Measurements from ENCODE around the gene ZCCHC14.
"Not testable (repeated sequence)": the region's sequence is repeated elsewhere in the genome, so short reads cannot be mapped to it uniquely, and the experiment has no call there.

The ZCCHC14 gene

GRCh38 chr16:87477209-87477981 is 15.4 kb downstream of the ZCCHC14 start:
- not testable (repeated sequence) for H3K27me3 ChIP-seq (ENCODE audit: control insufficient read depth, insufficient read depth, low read length); H3K9ac ChIP-seq (ENCODE audit: low read length); H3K27ac ChIP-seq (ENCODE audit: low read depth, low read length); H3K4me3 ChIP-seq (ENCODE audit: low read length); H3K36me3 ChIP-seq (ENCODE audit: control insufficient read depth, insufficient read depth, low read length); H3K4me1 ChIP-seq (ENCODE audit: control insufficient read depth, insufficient read depth, low read length)

- no peak overlapping the region for H3K27ac ChIP-seq (ENCODE audit: low read depth, low read length)
- H3K36me3 ChIP-seq (ENCODE audit: control insufficient read depth, insufficient read depth, low read length), result no peaks in the 10 kb centered on the region
- H3K4me1 ChIP-seq (ENCODE audit: control insufficient read depth, insufficient read depth, low read length), result no peaks in the 10 kb centered on the region
- H3K27me3 ChIP-seq (ENCODE audit: control insufficient read depth, insufficient read depth, low read length), result no peaks in the 10 kb centered on the region
- no peak overlapping the region for H3K9ac ChIP-seq (ENCODE audit: low read length)
- no peak overlapping the region for H3K4me3 ChIP-seq (ENCODE audit: low read length)
Observed at GRCh38 chr16:87474566-87474996, 18.2 kb downstream of the ZCCHC14 start.

GRCh38 chr16:87474017-87474416 is 18.8 kb downstream of the ZCCHC14 start:
- no peaks in the 10 kb centered on the region for H3K27me3 ChIP-seq (ENCODE audit: control insufficient read depth, insufficient read depth, low read length)
- H3K9ac ChIP-seq (ENCODE audit: low read length), result no peak overlapping the region
- no peak overlapping the region for H3K27ac ChIP-seq (ENCODE audit: low read depth, low read length)
- no peaks in the 10 kb centered on the region for H3K36me3 ChIP-seq (ENCODE audit: control insufficient read depth, insufficient read depth, low read length)
- H3K4me3 ChIP-seq (ENCODE audit: low read length), result no peak overlapping the region
- H3K4me1 ChIP-seq (ENCODE audit: control insufficient read depth, insufficient read depth, low read length), result no peaks in the 10 kb centered on the region

- H3K4me1 ChIP-seq (ENCODE audit: control insufficient read depth, insufficient read depth, low read length), result no peaks in the 10 kb centered on the region
Observed at GRCh38 chr16:87472935-87473334, 19.9 kb downstream of the ZCCHC14 start.

DNA sequence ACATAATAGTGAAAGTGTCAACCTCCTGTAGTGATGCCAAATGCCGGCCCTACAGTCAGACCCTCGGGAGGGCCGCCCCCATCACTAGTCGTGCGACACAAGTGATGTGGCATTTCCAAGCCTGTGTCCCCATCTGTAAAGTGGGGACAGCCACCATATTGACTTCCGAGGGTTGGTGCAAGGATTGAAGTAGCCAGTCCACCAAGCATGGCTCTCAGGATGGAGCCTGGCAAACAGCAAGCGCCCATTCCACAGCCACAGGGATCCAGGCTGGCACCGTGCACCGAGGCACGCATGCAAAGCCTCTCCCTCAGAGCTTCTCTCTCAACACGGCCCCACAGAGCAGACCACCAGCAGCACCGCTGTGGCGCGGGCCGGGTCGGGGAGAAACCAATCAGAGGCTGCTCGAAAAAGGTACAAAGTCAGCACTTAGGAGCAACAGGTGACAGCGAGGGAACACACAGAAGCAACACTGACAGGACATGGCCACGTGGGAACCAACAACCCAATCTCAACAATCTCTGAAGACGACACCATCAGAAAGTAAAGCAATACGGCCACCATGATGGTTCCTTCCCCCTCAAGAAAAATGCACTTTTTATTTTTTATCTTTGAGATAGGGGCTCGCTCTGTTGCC is 20.6 kb downstream of the ZCCHC14 start:
- no peaks in the 10 kb centered on the region for H3K27me3 ChIP-seq (ENCODE audit: control insufficient read depth, insufficient read depth, low read length)
- H3K27ac ChIP-seq (ENCODE audit: low read depth, low read length), result no peak overlapping the region
- no peaks in the 10 kb centered on the region for H3K36me3 ChIP-seq (ENCODE audit: control insufficient read depth, insufficient read depth, low read length)
- no peak overlapping the region for H3K9ac ChIP-seq (ENCODE audit: low read length)
- H3K4me1 ChIP-seq (ENCODE audit: control insufficient read depth, insufficient read depth, low read length), result no peaks in the 10 kb centered on the region
- H3K4me3 ChIP-seq (ENCODE audit: low read length), result no peak overlapping the region

More at GRCh38 chr16:87472935-87473334, 19.9 kb downstream of the ZCCHC14 start:
- H3K36me3 ChIP-seq (ENCODE audit: control insufficient read depth, insufficient read depth, low read length), result no peaks in the 10 kb centered on the region
- no peak overlapping the region for H3K4me3 ChIP-seq (ENCODE audit: low read length)
- H3K27me3 ChIP-seq (ENCODE audit: control insufficient read depth, insufficient read depth, low read length), result no peaks in the 10 kb centered on the region
- H3K9ac ChIP-seq (ENCODE audit: low read length), result no peak overlapping the region
- no peak overlapping the region for H3K27ac ChIP-seq (ENCODE audit: low read depth, low read length)

DNA sequence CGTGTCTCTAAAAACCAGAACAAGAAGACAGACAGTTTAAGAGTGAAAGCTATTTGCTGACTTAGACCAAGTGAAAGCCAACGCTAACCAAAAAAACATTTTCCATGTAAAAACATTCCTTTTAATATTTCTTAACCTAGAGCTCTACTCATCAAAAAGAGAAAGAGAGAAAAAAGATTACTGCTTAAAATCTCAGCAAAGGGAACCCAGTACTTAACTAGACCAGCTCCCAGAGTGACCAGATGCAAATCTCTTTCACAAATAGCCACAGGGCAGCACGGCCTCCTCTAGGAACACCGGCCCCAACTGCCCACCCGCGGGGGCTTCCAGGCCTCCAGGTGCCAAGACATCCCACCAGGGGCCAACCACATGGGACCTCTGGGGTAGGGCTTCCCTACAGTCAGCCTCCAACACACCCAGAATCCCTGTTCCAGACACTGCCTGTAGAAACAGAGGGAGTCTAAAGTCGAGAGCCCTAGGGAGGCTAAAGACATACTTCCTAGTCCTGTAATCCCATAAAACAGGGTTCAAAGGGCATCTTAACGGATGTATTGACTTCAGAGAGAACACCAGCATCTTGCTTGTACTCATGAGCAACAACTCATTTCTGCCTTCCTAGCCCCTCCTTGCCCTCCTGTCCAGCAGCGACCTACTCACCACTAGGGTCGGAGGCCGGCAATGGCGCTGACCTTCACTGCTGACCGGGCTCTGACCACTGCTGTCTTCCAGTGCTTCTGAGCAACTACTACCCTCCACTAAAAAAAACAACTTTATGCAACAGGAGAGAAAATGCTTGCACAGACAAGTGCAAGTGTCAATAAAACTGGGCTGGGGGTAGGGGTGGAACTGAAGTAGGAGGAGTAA is 21.3 kb downstream of the ZCCHC14 start:
- peaks cover 3% of the 10 kb centered on the region for H3K4me1 ChIP-seq (ENCODE audit: control insufficient read depth, insufficient read depth, low read length)

GRCh38 chr16:87470332-87470731 is 22.5 kb downstream of the ZCCHC14 start:
- Histone ChIP-seq H3K27ac (ENCODE audit: low read depth, low read length) (no peak overlapping the region), H3K4me3 (ENCODE audit: low read length) (no peak overlapping the region), H3K9ac (ENCODE audit: low read length) (no peak overlapping the region), H3K36me3 (ENCODE audit: control insufficient read depth, insufficient read depth, low read length) (no peaks in the 10 kb centered on the region), H3K4me1 (ENCODE audit: control insufficient read depth, insufficient read depth, low read length) (peaks cover 14% of the 10 kb centered on the region), H3K27me3 (ENCODE audit: control insufficient read depth, insufficient read depth, low read length) (no peaks in the 10 kb centered on the region)

More for the DNA sequence above, 21.3 kb downstream of the ZCCHC14 start:
- Histone ChIP-seq H3K27me3 (ENCODE audit: control insufficient read depth, insufficient read depth, low read length) (no peaks in the 10 kb centered on the region), H3K9ac (ENCODE audit: low read length) (no peak overlapping the region), H3K4me3 (ENCODE audit: low read length) (no peak overlapping the region), H3K27ac (ENCODE audit: low read depth, low read length) (no peak overlapping the region), H3K36me3 (ENCODE audit: control insufficient read depth, insufficient read depth, low read length) (no peaks in the 10 kb centered on the region)

- Histone ChIP-seq H3K27ac (ENCODE audit: low read depth, low read length) (no peak overlapping the region), H3K36me3 (ENCODE audit: control insufficient read depth, insufficient read depth, low read length) (no peaks in the 10 kb centered on the region), H3K27me3 (ENCODE audit: control insufficient read depth, insufficient read depth, low read length) (no peaks in the 10 kb centered on the region), H3K4me1 (ENCODE audit: control insufficient read depth, insufficient read depth, low read length) (peaks cover 25% of the 10 kb centered on the region), H3K9ac (ENCODE audit: low read length) (no peak overlapping the region), H3K4me3 (ENCODE audit: low read length) (no peak overlapping the region)
Observed at GRCh38 chr16:87469169-87469568, 23.7 kb downstream of the ZCCHC14 start.

DNA sequence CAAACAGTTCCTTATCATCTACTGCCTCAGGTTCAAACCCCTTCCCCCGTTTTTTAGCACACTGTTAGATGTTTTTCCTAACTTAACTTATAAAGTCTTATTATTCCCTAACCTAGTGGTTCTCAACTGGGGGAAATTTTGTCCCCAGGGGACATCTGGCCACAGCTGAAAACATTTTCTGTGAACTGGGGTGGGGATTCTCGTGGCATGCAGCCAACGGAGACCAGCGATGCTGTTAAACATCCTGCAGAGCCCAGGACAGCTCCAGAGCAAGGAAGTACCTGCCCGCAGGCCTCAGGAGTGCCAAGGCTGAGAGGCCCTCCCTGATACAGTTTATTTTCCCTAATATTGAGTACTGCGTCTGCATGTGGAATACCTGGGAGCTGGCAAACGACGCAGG is 24.3 kb downstream of the ZCCHC14 start:
- H3K27ac ChIP-seq (ENCODE audit: low read depth, low read length), result no peak overlapping the region
- H3K9ac ChIP-seq (ENCODE audit: low read length), result no peak overlapping the region
- no peaks in the 10 kb centered on the region for H3K27me3 ChIP-seq (ENCODE audit: control insufficient read depth, insufficient read depth, low read length)
- H3K36me3 ChIP-seq (ENCODE audit: control insufficient read depth, insufficient read depth, low read length), result no peaks in the 10 kb centered on the region
- peaks cover 30% of the 10 kb centered on the region for H3K4me1 ChIP-seq (ENCODE audit: control insufficient read depth, insufficient read depth, low read length)
- no peak overlapping the region for H3K4me3 ChIP-seq (ENCODE audit: low read length)

GRCh38 chr16:87466975-87467501 is 25.8 kb downstream of the ZCCHC14 start:
- no peaks in the 10 kb centered on the region for H3K27me3 ChIP-seq (ENCODE audit: control insufficient read depth, insufficient read depth, low read length)
- no peaks in the 10 kb centered on the region for H3K36me3 ChIP-seq (ENCODE audit: control insufficient read depth, insufficient read depth, low read length)
- H3K4me1 ChIP-seq (ENCODE audit: control insufficient read depth, insufficient read depth, low read length), result peaks cover 30% of the 10 kb centered on the region
- peak overlapping the region; percentile 26 for H3K27ac ChIP-seq (ENCODE audit: low read depth, low read length)
- H3K4me3 ChIP-seq (ENCODE audit: low read length), result no peak overlapping the region
- H3K9ac ChIP-seq (ENCODE audit: low read length), result no peak overlapping the region

DNA sequence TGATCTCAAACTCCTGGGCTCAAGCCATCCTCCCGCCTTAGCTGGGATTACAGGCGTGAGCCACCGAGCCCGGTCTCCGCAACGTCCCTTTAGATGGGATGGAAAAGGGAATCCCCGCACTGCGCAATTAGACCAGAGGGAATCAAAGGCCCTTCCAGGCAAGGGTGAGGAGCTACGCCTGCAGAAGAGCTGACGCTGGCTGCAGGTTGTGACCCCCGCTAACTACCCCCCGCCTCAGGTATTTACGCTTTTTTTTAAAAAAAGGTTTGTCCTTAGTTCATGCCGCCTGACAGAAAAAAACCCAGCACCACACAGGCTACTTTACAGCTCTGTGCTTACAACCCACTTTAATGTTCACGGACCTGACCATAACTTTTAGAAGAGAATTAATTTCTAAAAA is 26.9 kb downstream of the ZCCHC14 start:
- H3K27me3 ChIP-seq (ENCODE audit: control insufficient read depth, insufficient read depth, low read length), result no peaks in the 10 kb centered on the region
- H3K4me1 ChIP-seq (ENCODE audit: control insufficient read depth, insufficient read depth, low read length), result peaks cover 35% of the 10 kb centered on the region

DNA sequence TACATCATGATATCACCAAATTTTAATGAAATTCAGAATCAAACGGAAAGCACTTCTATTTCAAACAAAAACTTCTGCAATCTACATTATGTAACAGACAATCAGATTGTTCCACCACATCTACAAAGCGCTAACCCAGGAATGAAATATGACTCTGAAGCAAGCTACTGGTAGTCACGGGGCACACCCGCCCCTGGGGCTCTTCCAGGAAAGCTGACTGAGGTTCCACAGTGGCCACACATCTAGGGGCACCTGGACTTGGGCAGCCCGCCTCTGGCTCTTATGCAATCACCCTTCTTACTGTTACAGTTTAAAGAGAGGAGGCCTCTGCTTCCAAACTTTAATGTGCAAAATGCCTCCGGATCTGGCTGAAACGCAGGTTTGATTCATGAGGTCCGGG is 27.5 kb downstream of the ZCCHC14 start:
- Histone ChIP-seq H3K4me1 (ENCODE audit: control insufficient read depth, insufficient read depth, low read length) (peaks cover 35% of the 10 kb centered on the region), H3K27ac (ENCODE audit: low read depth, low read length) (peak overlapping the region; percentile 93), H3K4me3 (ENCODE audit: low read length) (peak overlapping the region; percentile 56), H3K36me3 (ENCODE audit: control insufficient read depth, insufficient read depth, low read length) (no peaks in the 10 kb centered on the region), H3K27me3 (ENCODE audit: control insufficient read depth, insufficient read depth, low read length) (no peaks in the 10 kb centered on the region), H3K9ac (ENCODE audit: low read length) (no peak overlapping the region)

More for the DNA sequence above, 26.9 kb downstream of the ZCCHC14 start:
- Histone ChIP-seq H3K9ac (ENCODE audit: low read length) (no peak overlapping the region), H3K36me3 (ENCODE audit: control insufficient read depth, insufficient read depth, low read length) (no peaks in the 10 kb centered on the region), H3K27ac (ENCODE audit: low read depth, low read length) (peak overlapping the region; percentile 93), H3K4me3 (ENCODE audit: low read length) (no peak overlapping the region)

All from rectal smooth muscle tissue (tissue), 1 donor.